Tibial artery (tissue), 4 donors: ENCODE measurements around the gene KCNH8.

Experiments
- DNase-seq, 2 donors: peaks; one replicate each; pipeline ENCODE4 v3.0.0-alpha.2; 2019
- H3K27ac ChIP-seq, 2 donors: fragments of 200-600 bp; sonication (generic) in 1 of 2; 1 replicate in 1 of 2; 2 replicates in 1 of 2; pipeline ENCODE4 v1.5.1; 2018 to 2019; ENCODE audit warnings: mild to moderate bottlenecking in 1 of 2
- H3K27me3 ChIP-seq, 2 donors: fragments of 200-600 bp; sonication (generic) in 1 of 2; one replicate each; pipeline versions ENCODE4 v1.5.1 to v1.6.0; 2016 to 2019
- H3K36me3 ChIP-seq, 3 donors: fragments of 200-600 bp; sonication (generic) in 2 of 3; one replicate each; pipeline ENCODE4 v1.5.1; 2016 to 2019; ENCODE audit warnings: mild to moderate bottlenecking in 2 of 3
- H3K4me1 ChIP-seq, 4 donors: fragments of 200-600 bp; sonication (generic) in 2 of 4; 1 replicate in 3 of 4; 2 replicates in 1 of 4; pipeline ENCODE4 v1.5.1; 2016 to 2019
- H3K4me3 ChIP-seq, 2 donors: fragments of 200-600 bp; sonication (generic) in 1 of 2; 1 replicate in 1 of 2; 2 replicates in 1 of 2; pipeline ENCODE4 v1.5.1; 2018 to 2019; ENCODE audit warnings: mild to moderate bottlenecking in 2 of 2
- H3K9me3 ChIP-seq, 3 donors: fragments of 200-600 bp; sonication (generic) in 1 of 3; one replicate each; pipeline ENCODE4 v1.5.1; 2016 to 2019
- intact Hi-C: fragments of 100-400 bp; cut with DNase I; formaldehyde crosslinking; loops from one replicate; pipeline ENCODE4 v1.15.0; 2023; ENCODE audit warnings: low total_unique reads
- TF ChIP-seq, protein P1 (sequence below), 2 experiments: fragments of 200-600 bp in 1 of 2; fragments of 450-650 bp in 1 of 2; IDR thresholded peaks; one replicate each; pipeline ENCODE4 v1.5.1; 2017 to 2019; ENCODE audit warnings: antibody characterized with exemption in 2 of 2, mild to moderate bottlenecking in 1 of 2, moderate library complexity in 1 of 2

KCNH8 gene

DNA sequence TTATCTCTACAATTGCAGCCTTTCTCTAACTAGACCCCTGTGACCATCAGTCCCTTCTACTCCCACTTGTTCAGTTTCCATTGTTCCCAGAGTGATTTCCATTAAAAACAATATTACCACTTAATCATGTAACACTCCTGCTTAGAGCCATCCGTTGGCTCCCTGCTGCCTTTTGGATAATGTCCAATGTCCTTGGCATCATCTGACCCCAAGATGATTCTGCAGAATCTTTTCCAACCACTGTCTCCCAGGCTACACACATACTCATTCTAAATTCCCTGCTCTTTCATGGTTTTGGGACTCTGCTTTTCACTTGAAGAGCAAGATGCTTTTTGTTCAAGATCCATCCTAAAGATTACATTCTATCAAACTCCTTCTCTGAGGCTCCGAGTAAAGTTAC lies 7.1 kb downstream of the KCNH8 start:
- Histone ChIP-seq H3K27ac (no peak overlapping the region), H3K36me3 (no peaks in the 10 kb centered on the region), H3K4me3 (no peak overlapping the region), H3K4me1 (no peaks in the 10 kb centered on the region), H3K9me3 (no peaks in the 10 kb centered on the region), H3K27me3 (no peaks in the 10 kb centered on the region)
- TF ChIP-seq, protein P1, sequence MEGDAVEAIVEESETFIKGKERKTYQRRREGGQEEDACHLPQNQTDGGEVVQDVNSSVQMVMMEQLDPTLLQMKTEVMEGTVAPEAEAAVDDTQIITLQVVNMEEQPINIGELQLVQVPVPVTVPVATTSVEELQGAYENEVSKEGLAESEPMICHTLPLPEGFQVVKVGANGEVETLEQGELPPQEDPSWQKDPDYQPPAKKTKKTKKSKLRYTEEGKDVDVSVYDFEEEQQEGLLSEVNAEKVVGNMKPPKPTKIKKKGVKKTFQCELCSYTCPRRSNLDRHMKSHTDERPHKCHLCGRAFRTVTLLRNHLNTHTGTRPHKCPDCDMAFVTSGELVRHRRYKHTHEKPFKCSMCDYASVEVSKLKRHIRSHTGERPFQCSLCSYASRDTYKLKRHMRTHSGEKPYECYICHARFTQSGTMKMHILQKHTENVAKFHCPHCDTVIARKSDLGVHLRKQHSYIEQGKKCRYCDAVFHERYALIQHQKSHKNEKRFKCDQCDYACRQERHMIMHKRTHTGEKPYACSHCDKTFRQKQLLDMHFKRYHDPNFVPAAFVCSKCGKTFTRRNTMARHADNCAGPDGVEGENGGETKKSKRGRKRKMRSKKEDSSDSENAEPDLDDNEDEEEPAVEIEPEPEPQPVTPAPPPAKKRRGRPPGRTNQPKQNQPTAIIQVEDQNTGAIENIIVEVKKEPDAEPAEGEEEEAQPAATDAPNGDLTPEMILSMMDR (IDR thresholded peaks at IDR 0.05), result no peak
- DNase-seq, result no peak
- intact Hi-C loops, result no loop called here

DNA sequence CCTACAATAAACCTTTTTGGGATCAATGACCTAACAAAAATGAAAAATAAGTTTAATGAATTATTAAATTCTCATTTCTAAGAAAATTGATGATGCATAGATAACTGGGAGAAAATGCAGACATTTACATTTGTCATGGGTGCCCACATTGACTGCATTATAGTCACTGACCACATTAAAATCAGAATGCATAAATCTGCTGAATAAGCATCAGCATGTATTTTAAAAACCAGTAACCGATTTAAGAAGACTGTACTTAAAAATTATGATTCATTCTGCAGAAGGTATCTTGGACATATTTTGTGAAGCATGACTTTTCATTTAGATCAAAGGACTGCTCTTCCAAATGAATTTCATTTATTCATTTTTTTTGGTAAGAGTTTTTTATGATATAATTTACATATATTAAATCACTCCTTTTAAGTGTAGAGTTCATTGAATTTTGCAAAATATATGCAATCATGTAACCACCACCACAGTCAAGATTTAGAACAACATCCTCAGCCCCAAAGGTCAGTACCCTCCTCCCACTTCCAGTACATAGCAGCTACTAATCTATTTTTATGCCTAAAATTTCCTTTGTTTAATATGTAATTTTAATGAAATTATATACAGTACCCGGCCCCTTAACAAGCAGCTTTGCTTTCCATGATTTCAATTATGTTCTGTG lies 11.8 kb downstream of the KCNH8 start:
- no peak overlapping the region for H3K27ac ChIP-seq
- intact Hi-C loops, result no loop called here
- TF ChIP-seq, protein P1 (IDR thresholded peaks at IDR 0.05), result no peak
- H3K4me3 ChIP-seq, result no peak overlapping the region
- no peaks in the 10 kb centered on the region for H3K9me3 ChIP-seq
- H3K27me3 ChIP-seq, result no peaks in the 10 kb centered on the region
- H3K36me3 ChIP-seq, result no peaks in the 10 kb centered on the region
- DNase-seq, result no peak
- no peaks in the 10 kb centered on the region for H3K4me1 ChIP-seq

DNA sequence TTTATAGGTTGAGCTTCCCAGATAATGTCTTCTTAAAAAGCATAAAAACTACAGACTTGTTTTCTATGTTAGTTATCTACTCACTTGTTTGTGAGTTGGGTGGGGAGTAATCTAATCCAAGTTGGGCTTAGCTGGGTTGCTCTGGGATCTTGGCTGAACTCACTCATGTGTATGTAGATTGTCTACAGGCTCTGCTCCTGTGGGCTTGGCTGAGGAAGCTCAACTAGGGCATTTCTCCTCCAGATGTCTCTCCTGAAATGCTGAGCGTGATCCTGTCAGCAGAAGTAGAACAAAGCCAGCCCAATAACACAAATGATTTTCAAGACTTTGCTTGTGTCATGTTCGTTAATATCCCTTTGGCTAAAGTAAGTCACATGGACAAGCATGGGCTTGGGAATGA lies 17.3 kb downstream of the KCNH8 start:
- TF ChIP-seq, protein P1 (IDR thresholded peaks at IDR 0.05), result no peak
- Histone ChIP-seq H3K36me3 (no peaks in the 10 kb centered on the region), H3K9me3 (no peaks in the 10 kb centered on the region), H3K4me1 (no peaks in the 10 kb centered on the region), H3K27ac (no peak overlapping the region), H3K27me3 (no peaks in the 10 kb centered on the region), H3K4me3 (no peak overlapping the region)
- intact Hi-C loops, result no loop called here
- DNase-seq, result no peak

DNA sequence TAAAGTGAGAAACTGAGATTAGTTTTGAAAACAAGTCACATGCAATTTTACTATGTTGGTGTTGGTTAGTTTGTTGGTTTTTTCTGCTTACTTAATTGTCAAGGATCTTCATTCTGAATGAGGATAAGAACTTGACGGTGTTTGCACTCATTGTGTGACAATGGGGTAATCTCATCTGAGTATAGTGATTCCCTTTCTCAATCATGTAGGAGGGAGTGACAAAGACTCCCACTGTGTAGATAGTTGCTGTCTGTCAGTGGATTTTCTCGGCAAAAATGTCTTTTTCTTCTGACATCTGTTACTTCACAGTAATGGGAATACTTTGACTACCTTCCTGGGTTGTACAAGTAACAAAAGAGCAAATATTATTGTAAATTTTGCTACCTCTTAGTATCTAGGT lies 23.5 kb downstream of the KCNH8 start:
- no peaks in the 10 kb centered on the region for H3K27me3 ChIP-seq
- H3K4me3 ChIP-seq, result no peak overlapping the region
- intact Hi-C loops, result no loop called here
- no peak for DNase-seq
- TF ChIP-seq, protein P1 (IDR thresholded peaks at IDR 0.05), result no peak
- H3K9me3 ChIP-seq, result no peaks in the 10 kb centered on the region
- H3K27ac ChIP-seq, result no peak overlapping the region
- H3K36me3 ChIP-seq, result no peaks in the 10 kb centered on the region
- H3K4me1 ChIP-seq, result no peaks in the 10 kb centered on the region

DNA sequence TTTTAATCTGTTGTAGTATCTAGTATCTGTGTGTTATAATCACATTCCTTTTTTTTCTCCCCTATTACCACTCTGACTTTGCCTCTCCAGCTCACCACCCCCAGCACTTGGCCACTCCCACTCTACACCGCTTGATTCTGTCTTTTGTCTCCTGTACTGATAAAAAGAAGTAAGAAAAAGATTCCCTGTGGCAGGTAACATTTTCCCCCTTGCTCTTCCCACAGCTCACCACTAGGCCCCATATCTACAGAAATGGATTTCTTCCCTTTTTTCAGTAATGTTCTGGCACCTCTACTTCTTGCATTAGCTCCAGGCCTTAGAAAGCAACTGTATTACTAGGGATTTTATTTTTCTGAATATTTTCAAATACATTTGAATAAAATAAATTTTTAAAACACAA lies 25.6 kb downstream of the KCNH8 start:
- TF ChIP-seq, protein P1 (IDR thresholded peaks at IDR 0.05), result no peak
- Histone ChIP-seq H3K4me3 (no peak overlapping the region), H3K27ac (no peak overlapping the region), H3K27me3 (no peaks in the 10 kb centered on the region), H3K4me1 (no peaks in the 10 kb centered on the region), H3K36me3 (no peaks in the 10 kb centered on the region), H3K9me3 (no peaks in the 10 kb centered on the region)
- DNase-seq, result no peak
- intact Hi-C loops, result no loop called here

DNA sequence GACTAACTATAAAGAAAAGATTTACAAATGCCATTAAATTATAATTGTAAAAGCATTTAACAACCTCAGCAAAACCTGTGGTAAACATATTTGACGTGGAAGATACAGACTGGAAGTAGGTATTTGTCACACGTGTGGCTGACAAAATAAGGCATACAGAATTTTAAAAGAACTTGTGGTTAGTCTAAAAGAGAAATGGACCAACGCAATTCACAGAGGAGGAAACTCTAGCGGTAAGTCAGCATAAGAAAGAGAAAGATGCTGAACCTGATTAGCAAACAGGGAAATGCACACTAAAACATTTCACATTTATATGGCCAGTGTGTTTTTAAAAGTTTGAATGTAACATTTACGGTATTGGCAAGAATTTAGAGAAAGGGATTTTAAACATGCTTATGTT lies 35.3 kb downstream of the KCNH8 start:
- no peak overlapping the region for H3K27ac ChIP-seq
- no peaks in the 10 kb centered on the region for H3K36me3 ChIP-seq
- H3K4me1 ChIP-seq, result no peaks in the 10 kb centered on the region
- intact Hi-C loops, result no loop called here
- no peak for DNase-seq
- H3K9me3 ChIP-seq, result no peaks in the 10 kb centered on the region
- no peaks in the 10 kb centered on the region for H3K27me3 ChIP-seq
- TF ChIP-seq, protein P1 (IDR thresholded peaks at IDR 0.05), result no peak
- H3K4me3 ChIP-seq, result no peak overlapping the region
